AG09309 (cell line): Measurements from ENCODE around the gene KRTAP2-3.

ENCODE experiments used
- DNase-seq: peaks from one replicate; pipeline ENCODE4 v3.0.0-alpha.2; 2010; ENCODE audit warnings: low read depth
- H3K4me3 ChIP-seq: 2 replicates; pipeline ENCODE4 v1.5.1; 2011; ENCODE audit warnings: mild to moderate bottlenecking, low read depth, low read length, moderate library complexity; ENCODE audit not compliant: control insufficient read depth
- TF ChIP-seq, protein P1 (sequence below): IDR thresholded peaks from 2 replicates; pipeline ENCODE4 v1.5.1; 2011; ENCODE audit warnings: mild to moderate bottlenecking, low read depth, low read length, inconsistent platforms; ENCODE audit not compliant: insufficient read depth, control insufficient read depth; ENCODE audit errors: missing control alignments

Gene KRTAP2-3

DNA sequence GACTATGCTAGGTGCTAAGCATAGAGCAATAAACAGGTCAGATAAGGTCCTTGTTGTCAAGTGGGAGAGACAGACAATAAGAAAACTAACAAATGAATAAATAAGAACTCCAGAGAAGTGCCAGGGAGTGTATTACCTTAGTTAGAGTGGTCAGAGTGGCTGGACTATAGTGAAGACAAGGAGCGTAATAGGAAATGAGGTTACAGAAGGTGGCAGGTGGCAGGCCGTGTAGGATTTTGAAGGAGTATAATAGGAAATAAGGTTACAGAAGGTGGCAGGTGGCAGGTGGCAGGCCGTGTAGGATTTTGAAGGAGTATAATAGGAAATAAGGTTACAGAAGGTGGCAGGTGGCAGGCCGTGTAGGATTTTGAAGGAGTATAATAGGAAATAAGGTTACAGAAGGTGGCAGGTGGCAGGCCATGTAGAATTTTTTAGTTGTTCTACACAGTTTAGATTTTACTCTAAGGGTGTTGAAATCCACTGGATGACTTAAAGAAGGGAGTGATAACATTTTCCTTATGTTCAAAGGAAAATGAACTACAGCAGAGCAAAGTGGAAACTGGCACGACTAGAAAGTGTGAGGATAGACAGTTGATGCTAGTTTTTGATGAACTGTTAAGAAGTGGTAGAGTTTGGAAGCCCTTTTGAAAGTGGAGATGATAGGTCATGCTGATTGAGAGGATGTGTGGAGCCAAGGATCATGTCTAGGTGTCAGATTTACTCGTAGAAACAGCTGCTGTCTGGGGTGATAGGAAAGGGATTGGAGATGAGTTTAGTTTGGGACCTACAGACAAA, 47.4 kb downstream of the KRTAP2-3 start:
- H3K4me3 ChIP-seq, result no peak overlapping the region
- no peak for DNase-seq
- TF ChIP-seq, protein P1, sequence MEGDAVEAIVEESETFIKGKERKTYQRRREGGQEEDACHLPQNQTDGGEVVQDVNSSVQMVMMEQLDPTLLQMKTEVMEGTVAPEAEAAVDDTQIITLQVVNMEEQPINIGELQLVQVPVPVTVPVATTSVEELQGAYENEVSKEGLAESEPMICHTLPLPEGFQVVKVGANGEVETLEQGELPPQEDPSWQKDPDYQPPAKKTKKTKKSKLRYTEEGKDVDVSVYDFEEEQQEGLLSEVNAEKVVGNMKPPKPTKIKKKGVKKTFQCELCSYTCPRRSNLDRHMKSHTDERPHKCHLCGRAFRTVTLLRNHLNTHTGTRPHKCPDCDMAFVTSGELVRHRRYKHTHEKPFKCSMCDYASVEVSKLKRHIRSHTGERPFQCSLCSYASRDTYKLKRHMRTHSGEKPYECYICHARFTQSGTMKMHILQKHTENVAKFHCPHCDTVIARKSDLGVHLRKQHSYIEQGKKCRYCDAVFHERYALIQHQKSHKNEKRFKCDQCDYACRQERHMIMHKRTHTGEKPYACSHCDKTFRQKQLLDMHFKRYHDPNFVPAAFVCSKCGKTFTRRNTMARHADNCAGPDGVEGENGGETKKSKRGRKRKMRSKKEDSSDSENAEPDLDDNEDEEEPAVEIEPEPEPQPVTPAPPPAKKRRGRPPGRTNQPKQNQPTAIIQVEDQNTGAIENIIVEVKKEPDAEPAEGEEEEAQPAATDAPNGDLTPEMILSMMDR, result no peak

DNA sequence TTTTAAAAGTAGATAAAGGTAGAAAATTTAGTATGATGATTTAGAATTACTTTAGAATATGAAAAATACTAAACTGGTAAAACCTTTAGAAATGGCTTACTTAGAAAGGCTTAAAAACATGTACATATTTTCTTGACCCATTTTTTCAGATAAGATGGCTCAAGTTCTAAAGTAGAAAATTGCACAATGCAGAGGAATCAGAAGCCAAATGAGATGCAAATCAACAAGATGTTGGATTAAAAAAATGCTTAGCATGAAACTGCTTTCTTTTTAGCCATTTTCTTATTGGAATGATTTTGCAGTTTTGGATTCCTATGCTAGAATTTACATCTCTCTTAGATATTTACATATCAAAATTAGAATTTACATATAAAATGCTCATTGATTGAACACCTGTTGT, 49.5 kb downstream of the KRTAP2-3 start:
- TF ChIP-seq, protein P1, result no peak
- no peak for DNase-seq
- H3K4me3 ChIP-seq, result no peak overlapping the region

DNA sequence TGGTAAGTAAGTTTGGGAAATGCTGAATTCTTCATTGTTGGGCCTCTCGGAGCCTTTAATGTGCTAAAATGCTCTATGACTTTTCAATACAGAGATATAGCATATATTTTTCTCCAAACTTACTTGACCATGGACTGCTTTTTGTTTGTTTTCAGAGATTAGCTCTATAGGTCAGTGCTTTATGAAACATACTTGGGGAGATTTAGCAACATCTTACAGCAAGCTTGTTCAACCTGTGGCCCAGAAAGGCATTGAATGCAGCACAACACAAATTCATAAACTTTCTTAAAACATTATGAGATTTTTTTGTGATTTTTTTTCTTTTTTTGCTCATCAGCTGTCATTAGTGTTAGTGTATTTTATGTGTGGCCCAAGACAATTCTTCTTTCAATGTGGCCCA, 50.0 kb downstream of the KRTAP2-3 start:
- TF ChIP-seq, protein P1, result no peak
- no peak for DNase-seq
- no peak overlapping the region for H3K4me3 ChIP-seq

DNA sequence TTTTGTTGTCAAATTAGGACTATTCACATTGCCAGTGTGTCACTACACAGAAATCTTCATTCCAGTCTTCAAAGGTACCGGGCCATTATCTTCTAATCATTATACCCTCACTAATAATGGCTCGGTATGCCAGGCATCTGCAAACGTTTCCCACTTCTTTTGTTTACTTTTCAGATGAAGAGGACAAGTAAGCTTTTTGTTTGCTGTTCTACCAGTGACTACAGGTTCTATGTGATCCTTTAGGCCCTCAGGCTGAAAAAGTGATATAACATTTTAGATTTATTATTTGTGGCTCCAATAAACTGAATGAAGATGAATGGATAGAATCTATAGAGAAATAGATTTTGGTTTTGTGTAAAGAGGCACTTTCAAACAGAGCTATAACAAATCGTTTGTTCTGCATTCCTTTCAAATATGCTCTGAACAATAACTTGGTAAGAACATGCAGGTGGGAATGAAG, 50.6 kb downstream of the KRTAP2-3 start:
- H3K4me3 ChIP-seq, result no peak overlapping the region

More for the DNA sequence above, 50.6 kb downstream of the KRTAP2-3 start:
- TF ChIP-seq, protein P1, result no peak
- DNase-seq, result no peak
